HFFc6 (cell line): ENCODE data around the gene ASPG. TPM values are rescaled to one million over a fixed set of nuclear protein-coding genes. Genes with fewer than 3 reads are reported as not detected.

Experiments
- DNase-seq: peaks from one replicate; pipeline ENCODE4 v3.0.0-alpha.2; 2018
- H3K27ac Mint-ChIP-seq: 2 replicates; pipeline ENCODE4 v1.8.0; 2020; ENCODE audit warnings: mild to moderate bottlenecking, mixed read lengths
- H3K27me3 Mint-ChIP-seq: 2 replicates; pipeline ENCODE4 v1.8.0; 2021; ENCODE audit warnings: mild to moderate bottlenecking, moderate library complexity, mixed read lengths; ENCODE audit not compliant: insufficient read depth
- H3K36me3 Mint-ChIP-seq: 2 replicates; pipeline ENCODE4 v1.8.0; 2021; ENCODE audit warnings: low read depth, mixed read lengths
- H3K4me1 Mint-ChIP-seq: 2 replicates; pipeline ENCODE4 v1.8.0; 2020; ENCODE audit warnings: low read depth, mixed read lengths
- H3K4me3 Mint-ChIP-seq: 2 replicates; pipeline ENCODE4 v1.8.0; 2020; ENCODE audit warnings: mild to moderate bottlenecking, moderate library complexity, mixed read lengths
- H3K9me3 Mint-ChIP-seq: 2 replicates; pipeline ENCODE4 v1.8.0; 2020; ENCODE audit warnings: mild to moderate bottlenecking, mixed read lengths
- microRNA-seq: library from miRNA; unstranded; fragments of <30 nt; microRNA quantifications from one replicate; pipeline ENCODE4, GENCODE V29; 2019
- total RNA-seq, 6 experiments: library from RNA; stranded (reverse); fragmentation: NEBNext Ultra II Directional; extraction: Animal tissue kit (Norgen Biotek cat#: 25700); gene quantifications; 2 replicates in 1 of 6; 3 replicates in 5 of 6; pipeline ENCODE4 v1.2.3, GENCODE V29; 2021
- TF ChIP-seq, protein P1 (sequence below): fragments of 200-600 bp; sonication (generic); IDR thresholded peaks from 2 replicates; pipeline ENCODE4 v1.5.0; 2021; ENCODE audit warnings: antibody characterized with exemption, mild to moderate bottlenecking

The ASPG gene
- total RNA-seq, 6 experiments from 2014 or later: not detected

DNA sequence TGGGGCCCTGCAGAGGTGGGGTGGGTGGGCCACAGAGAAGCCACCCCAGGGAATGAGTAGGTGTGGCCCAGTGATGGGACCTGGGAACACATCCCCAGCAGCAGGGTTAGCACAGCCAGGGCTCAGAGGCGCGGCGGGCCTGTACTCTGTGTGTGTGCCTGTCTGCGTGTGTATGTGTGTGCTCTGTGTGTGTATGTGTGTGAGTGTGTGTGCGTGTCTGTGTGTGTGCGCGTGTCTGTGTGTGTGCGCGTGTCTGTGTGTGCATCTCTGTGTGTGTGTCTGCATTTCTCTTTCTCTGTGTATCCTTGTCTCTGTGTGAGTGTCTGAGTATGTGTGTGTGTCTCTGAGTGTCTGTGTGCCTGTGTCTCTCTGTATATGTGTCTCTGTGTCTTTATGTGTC is 79.0 kb downstream of the ASPG start:
- no peaks in the 10 kb centered on the region for H3K27me3 Mint-ChIP-seq
- no peak overlapping the region for H3K27ac Mint-ChIP-seq
- no peak for DNase-seq
- TF ChIP-seq, protein P1, sequence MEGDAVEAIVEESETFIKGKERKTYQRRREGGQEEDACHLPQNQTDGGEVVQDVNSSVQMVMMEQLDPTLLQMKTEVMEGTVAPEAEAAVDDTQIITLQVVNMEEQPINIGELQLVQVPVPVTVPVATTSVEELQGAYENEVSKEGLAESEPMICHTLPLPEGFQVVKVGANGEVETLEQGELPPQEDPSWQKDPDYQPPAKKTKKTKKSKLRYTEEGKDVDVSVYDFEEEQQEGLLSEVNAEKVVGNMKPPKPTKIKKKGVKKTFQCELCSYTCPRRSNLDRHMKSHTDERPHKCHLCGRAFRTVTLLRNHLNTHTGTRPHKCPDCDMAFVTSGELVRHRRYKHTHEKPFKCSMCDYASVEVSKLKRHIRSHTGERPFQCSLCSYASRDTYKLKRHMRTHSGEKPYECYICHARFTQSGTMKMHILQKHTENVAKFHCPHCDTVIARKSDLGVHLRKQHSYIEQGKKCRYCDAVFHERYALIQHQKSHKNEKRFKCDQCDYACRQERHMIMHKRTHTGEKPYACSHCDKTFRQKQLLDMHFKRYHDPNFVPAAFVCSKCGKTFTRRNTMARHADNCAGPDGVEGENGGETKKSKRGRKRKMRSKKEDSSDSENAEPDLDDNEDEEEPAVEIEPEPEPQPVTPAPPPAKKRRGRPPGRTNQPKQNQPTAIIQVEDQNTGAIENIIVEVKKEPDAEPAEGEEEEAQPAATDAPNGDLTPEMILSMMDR: no peak
- no peaks in the 10 kb centered on the region for H3K36me3 Mint-ChIP-seq
- no peak overlapping the region for H3K4me3 Mint-ChIP-seq
- H3K4me1 Mint-ChIP-seq: no peaks in the 10 kb centered on the region
- H3K9me3 Mint-ChIP-seq: peaks cover 6% of the 10 kb centered on the region; the same call in 1 of the 2 replicates

Small RNAs within 50 kb of the gene (microRNA-seq; reads per million reads assigned to microRNA genes)
- gene MIR203A (not detected), gene MIR203B (not detected)

Other genes starting within 250 kb of the ASPG start
- gene PPP1R13B, start 238.1 kb upstream of the ASPG start, total RNA-seq: 1 to 10 TPM; 5.1 to 6.2 (median 5.5) TPM
- not detected for gene TDRD9, start 157.2 kb upstream of the ASPG start, total RNA-seq
- not detected for gene RD3L, start 143.2 kb upstream of the ASPG start, total RNA-seq
- gene KIF26A, start 52.9 kb downstream of the ASPG start, total RNA-seq: under 1 TPM in 2 of 6 experiments, not detected in 4; 0.07 to 0.09 TPM